GM18505 (cell line): ENCODE data around the gene SH3TC1.

Experiments used
- ATAC-seq: cut with Tn5 transposase; IDR thresholded peaks from one replicate; pipeline ENCODE4 v1.9.1; 2021; ENCODE audit not compliant: unreplicated experiment
- POLR2A ChIP-seq: IDR thresholded peaks from 4 replicates; pipeline ENCODE4 v1.6.1; 2011; ENCODE audit warnings: borderline replicate concordance; ENCODE audit not compliant: insufficient read depth, insufficient read length; ENCODE audit errors: extremely low read depth

Gene SH3TC1

GRCh38 chr4:8274765-8275547 is 75.9 kb downstream of the SH3TC1 start:
- ATAC-seq = no peak
- TF ChIP-seq POLR2A = no peak

GRCh38 chr4:8275548-8275910 is 76.4 kb downstream of the SH3TC1 start:
- no peak for TF ChIP-seq POLR2A
- ATAC-seq = no peak

GRCh38 chr4:8276358-8277240 is 77.5 kb downstream of the SH3TC1 start:
- ATAC-seq = no peak
- TF ChIP-seq POLR2A = no peak

GRCh38 chr4:8277356-8278008 is 78.4 kb downstream of the SH3TC1 start:
- no peak for TF ChIP-seq POLR2A
- ATAC-seq = no peak

GRCh38 chr4:8278009-8278395 is 78.9 kb downstream of the SH3TC1 start:
- no peak for ATAC-seq
- no peak for TF ChIP-seq POLR2A

GRCh38 chr4:8278421-8279287 is 79.6 kb downstream of the SH3TC1 start:
- no peak for ATAC-seq
- no peak for TF ChIP-seq POLR2A

- TF ChIP-seq POLR2A = no peak
- no peak for ATAC-seq
These were observed 80.4 kb downstream of the SH3TC1 start for GRCh38 chr4:8279321-8280157.

- no peak for ATAC-seq
- TF ChIP-seq POLR2A = no peak
These were observed 81.2 kb downstream of the SH3TC1 start for GRCh38 chr4:8280158-8280875.

GRCh38 chr4:8280876-8281440 is 81.9 kb downstream of the SH3TC1 start:
- no peak for ATAC-seq
- no peak for TF ChIP-seq POLR2A

GRCh38 chr4:8281519-8282133 is 82.5 kb downstream of the SH3TC1 start:
- TF ChIP-seq POLR2A = no peak
- ATAC-seq = no peak
